GM21825 (cell line): ENCODE results near the gene NR5A1.

Experiments
- ATAC-seq: cut with Tn5 transposase; IDR thresholded peaks from one replicate; pipeline ENCODE4 v1.9.1; 2021; ENCODE audit warnings: mild to moderate bottlenecking, moderate library complexity; ENCODE audit not compliant: unreplicated experiment

The NR5A1 gene

GRCh38 chr9:124506931-124507879 is at the start of gene NR5A1:
TSS of gene NR5A1 (minus strand) at chr9:124507399. CDS start at chr9:124503395, 4,004 bp downstream.
- ATAC-seq: no peak

GRCh38 chr9:124555043-124555442 is 47.8 kb upstream of the NR5A1 start:
- ATAC-seq: no peak

- no peak for ATAC-seq
These were observed 46.5 kb upstream of the NR5A1 start for GRCh38 chr9:124553738-124554137.

GRCh38 chr9:124552273-124552605 is 45.0 kb upstream of the NR5A1 start:
- ATAC-seq: no peak

- no peak for ATAC-seq
These were observed 44.5 kb upstream of the NR5A1 start for GRCh38 chr9:124551472-124552272.

- no peak for ATAC-seq
These were observed 42.9 kb upstream of the NR5A1 start for GRCh38 chr9:124550072-124550471.

- ATAC-seq: no peak
These were observed 41.8 kb upstream of the NR5A1 start for GRCh38 chr9:124549016-124549415.

GRCh38 chr9:124544535-124544934 is 37.3 kb upstream of the NR5A1 start:
- ATAC-seq: no peak

GRCh38 chr9:124541824-124542223 is 34.6 kb upstream of the NR5A1 start:
- ATAC-seq: no peak

GRCh38 chr9:124537926-124538325 is 30.7 kb upstream of the NR5A1 start:
- ATAC-seq: no peak

- ATAC-seq: no peak
These were observed 28.6 kb upstream of the NR5A1 start for GRCh38 chr9:124535846-124536245.

- no peak for ATAC-seq
These were observed 25.7 kb upstream of the NR5A1 start for GRCh38 chr9:124532897-124533296.

GRCh38 chr9:124531115-124531514 is 23.9 kb upstream of the NR5A1 start:
- no peak for ATAC-seq

GRCh38 chr9:124530246-124530645 is 23.0 kb upstream of the NR5A1 start:
- ATAC-seq: no peak

- no peak for ATAC-seq
These were observed 20.6 kb upstream of the NR5A1 start for GRCh38 chr9:124527781-124528180.

- ATAC-seq: no peak
These were observed 19.0 kb upstream of the NR5A1 start for GRCh38 chr9:124526174-124526573.

- no peak for ATAC-seq
These were observed 15.2 kb upstream of the NR5A1 start for GRCh38 chr9:124522121-124523098.

GRCh38 chr9:124521142-124521541 is 13.9 kb upstream of the NR5A1 start:
- no peak for ATAC-seq

GRCh38 chr9:124520206-124520596 is 13.0 kb upstream of the NR5A1 start:
- no peak for ATAC-seq

- no peak for ATAC-seq
These were observed 10.9 kb upstream of the NR5A1 start for GRCh38 chr9:124518116-124518515.

- no peak for ATAC-seq
These were observed 10.4 kb upstream of the NR5A1 start for GRCh38 chr9:124517600-124517999.
